IPS-NIHi11 (cell line): ENCODE data around the gene RAN.
"Not testable (repeated sequence)": the region's sequence is repeated elsewhere in the genome, so short reads cannot be mapped to it uniquely, and the experiment has no call there.

ENCODE experiments used
- DNase-seq: peaks from one replicate; pipeline ENCODE4 v3.0.0; 2012; ENCODE audit warnings: mixed read lengths, low spot score

Gene RAN

GRCh38 chr12:130849561-130850417 is 22.1 kb upstream of the RAN start:
- no peak for DNase-seq

GRCh38 chr12:130850418-130851021 is 21.3 kb upstream of the RAN start:
- DNase-seq = no peak

- DNase-seq = no peak
Measured at GRCh38 chr12:130856088-130856487, 15.8 kb upstream of the RAN start.

GRCh38 chr12:130858084-130858483 is 13.8 kb upstream of the RAN start:
- DNase-seq = no peak

- no peak for DNase-seq
Measured at GRCh38 chr12:130859161-130859560, 12.7 kb upstream of the RAN start.

GRCh38 chr12:130860311-130860710 is 11.6 kb upstream of the RAN start:
- no peak for DNase-seq

GRCh38 chr12:130862161-130862560 is 9.7 kb upstream of the RAN start:
- DNase-seq = no peak

- not testable (repeated sequence) for DNase-seq
Measured at GRCh38 chr12:130862771-130863170, 9.1 kb upstream of the RAN start.

- DNase-seq = no peak
Measured at GRCh38 chr12:130863298-130863697, 8.6 kb upstream of the RAN start.

- no peak for DNase-seq
Measured at GRCh38 chr12:130868412-130868811, 3.5 kb upstream of the RAN start.

GRCh38 chr12:130870442-130871285 is 1.2 kb upstream of the RAN start:
- peak; percentile 77 for DNase-seq

- DNase-seq = peak; percentile 69
Measured at GRCh38 chr12:130872179-130873096, 572 bp downstream of the RAN start.

GRCh38 chr12:130873106-130873795 is 1.4 kb downstream of the RAN start:
- DNase-seq = no peak

- no peak for DNase-seq
Measured at GRCh38 chr12:130873825-130874224, 2.0 kb downstream of the RAN start.

- no peak for DNase-seq
Measured at GRCh38 chr12:130874696-130875095, 2.8 kb downstream of the RAN start.

- DNase-seq = no peak
Measured at GRCh38 chr12:130875193-130875592, 3.3 kb downstream of the RAN start.

GRCh38 chr12:130875708-130876107 is 3.8 kb downstream of the RAN start:
- not testable (repeated sequence) for DNase-seq

- no peak for DNase-seq
Measured at GRCh38 chr12:130876297-130876696, 4.4 kb downstream of the RAN start.

GRCh38 chr12:130876758-130877157 is 4.9 kb downstream of the RAN start:
- DNase-seq = no peak

GRCh38 chr12:130877333-130877732 is 5.5 kb downstream of the RAN start:
- no peak for DNase-seq
